ENCODE measurements around the gene GSG1L2. TPM values are rescaled to one million over a fixed set of nuclear protein-coding genes. Genes with fewer than 3 reads are reported as not detected.

Gene GSG1L2
- polyA plus RNA-seq (2011; rRNA removed) (not detected in 2 replicates), polyA minus RNA-seq (2011; rRNA and poly(A)+ RNA removed) (not detected in 2 replicates)

GRCh38 chr17:9821921-9822320, at the start of gene GSG1L2:
TSS of gene GSG1L2 (minus strand) at chr17:9822079. CDS start at chr17:9822071, 8 bp downstream.
- TF ChIP-seq CTCF (IDR thresholded peaks at IDR 0.05; ENCODE audit: insufficient read depth, low read depth, low read length) = no peak
- Histone ChIP-seq H3K27me3 (ENCODE audit: control insufficient read depth, insufficient read depth, low read length) (no peaks in the 10 kb centered on the region), H3K36me3 (ENCODE audit: control insufficient read depth, insufficient read depth, low read length) (no peaks in the 10 kb centered on the region), H3K4me3 (ENCODE audit: low read depth, low read length) (no peak within 1 kb of the TSS)
- no peak for DNase-seq (ENCODE audit: low read depth)
- CTCF ChIA-PET = no interaction called here
- POLR2A ChIA-PET = no interaction called here

- H3K4me3 ChIP-seq (ENCODE audit: low read depth, low read length) = no peak overlapping the region
- TF ChIP-seq CTCF (IDR thresholded peaks at IDR 0.05; ENCODE audit: insufficient read depth, low read depth, low read length) = no peak
- H3K36me3 ChIP-seq (ENCODE audit: control insufficient read depth, insufficient read depth, low read length) = no peaks in the 10 kb centered on the region
- POLR2A ChIA-PET = no interaction called here
- CTCF ChIA-PET = no interaction called here
- H3K27me3 ChIP-seq (ENCODE audit: control insufficient read depth, insufficient read depth, low read length) = no peaks in the 10 kb centered on the region
- no peak for DNase-seq (ENCODE audit: low read depth)
These were observed 46.7 kb upstream of the GSG1L2 start for GRCh38 chr17:9868552-9868951.

- CTCF ChIA-PET = no interaction called here
- no peaks in the 10 kb centered on the region for H3K36me3 ChIP-seq (ENCODE audit: control insufficient read depth, insufficient read depth, low read length)
- POLR2A ChIA-PET = no interaction called here
These were observed 43.7 kb upstream of the GSG1L2 start for GRCh38 chr17:9865586-9865985.

GRCh38 chr17:9862949-9863348, 41.1 kb upstream of the GSG1L2 start:
- no peaks in the 10 kb centered on the region for H3K36me3 ChIP-seq (ENCODE audit: control insufficient read depth, insufficient read depth, low read length)
- DNase-seq (ENCODE audit: low read depth) = no peak
- ChIA-PET POLR2A (no interaction called here), CTCF (no interaction called here)
- no peak for TF ChIP-seq CTCF (IDR thresholded peaks at IDR 0.05; ENCODE audit: insufficient read depth, low read depth, low read length)
- no peaks in the 10 kb centered on the region for H3K27me3 ChIP-seq (ENCODE audit: control insufficient read depth, insufficient read depth, low read length)
- H3K4me3 ChIP-seq (ENCODE audit: low read depth, low read length) = no peak overlapping the region

More at GRCh38 chr17:9865586-9865985, 43.7 kb upstream of the GSG1L2 start:
- Histone ChIP-seq H3K27me3 (ENCODE audit: control insufficient read depth, insufficient read depth, low read length) (no peaks in the 10 kb centered on the region), H3K4me3 (ENCODE audit: low read depth, low read length) (no peak overlapping the region)
- DNase-seq (ENCODE audit: low read depth) = no peak
- TF ChIP-seq CTCF (IDR thresholded peaks at IDR 0.05; ENCODE audit: insufficient read depth, low read depth, low read length) = no peak

- TF ChIP-seq CTCF (IDR thresholded peaks at IDR 0.05; ENCODE audit: insufficient read depth, low read depth, low read length) = no peak
- no peaks in the 10 kb centered on the region for H3K27me3 ChIP-seq (ENCODE audit: control insufficient read depth, insufficient read depth, low read length)
- no peak for DNase-seq (ENCODE audit: low read depth)
- no peak overlapping the region for H3K4me3 ChIP-seq (ENCODE audit: low read depth, low read length)
- no peaks in the 10 kb centered on the region for H3K36me3 ChIP-seq (ENCODE audit: control insufficient read depth, insufficient read depth, low read length)
- ChIA-PET CTCF (no interaction called here), POLR2A (no interaction called here)
These were observed 40.3 kb upstream of the GSG1L2 start for GRCh38 chr17:9862220-9862619.
